ENCODE results near the gene CCL17. TPM values are rescaled to one million over a fixed set of nuclear protein-coding genes. Genes with fewer than 3 reads are reported as not detected.
"Not testable (repeated sequence)": the region's sequence is repeated elsewhere in the genome, so short reads cannot be mapped to it uniquely, and the experiment has no call there.

CCL17 gene
- total RNA-seq, 1 donor from 2014 or later, result not detected

DNA sequence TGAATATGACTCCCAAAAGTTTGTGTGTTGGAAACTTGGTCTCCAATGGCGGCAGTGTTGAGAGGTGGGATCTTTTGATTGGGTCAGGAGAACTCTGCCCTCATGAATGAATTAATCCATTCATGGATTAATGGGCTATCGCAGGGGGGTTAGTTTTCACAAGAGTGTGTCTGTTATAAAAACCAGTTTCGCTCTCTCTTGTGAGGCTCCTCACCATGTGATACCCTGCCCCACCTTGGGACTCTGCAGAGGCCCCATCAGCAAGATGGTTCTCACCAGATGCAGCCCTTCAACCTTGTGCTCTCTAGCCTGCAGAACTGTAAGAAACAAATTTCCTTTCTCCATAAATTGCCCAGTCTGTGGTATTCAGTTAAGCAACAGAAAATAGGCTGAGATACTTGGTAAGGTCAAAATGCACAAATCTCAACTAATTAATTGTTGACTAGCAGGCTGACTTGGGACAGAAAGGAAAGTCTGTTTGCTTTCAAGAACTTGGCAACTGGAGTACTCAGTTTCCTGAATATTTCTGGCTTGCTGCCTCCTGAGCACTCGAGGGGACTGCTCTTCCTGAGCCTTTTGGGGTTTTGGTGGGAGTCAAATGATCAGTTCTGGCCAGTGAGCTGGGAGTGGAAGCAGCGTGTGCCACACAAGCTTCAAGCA lies 13.8 kb upstream of the CCL17 start:
- ATAC-seq, result peak; percentile 68
- intact Hi-C loops (cut with DNase I), result no loop called here
- DNase-seq (ENCODE audit: low spot score), result no peak

DNA sequence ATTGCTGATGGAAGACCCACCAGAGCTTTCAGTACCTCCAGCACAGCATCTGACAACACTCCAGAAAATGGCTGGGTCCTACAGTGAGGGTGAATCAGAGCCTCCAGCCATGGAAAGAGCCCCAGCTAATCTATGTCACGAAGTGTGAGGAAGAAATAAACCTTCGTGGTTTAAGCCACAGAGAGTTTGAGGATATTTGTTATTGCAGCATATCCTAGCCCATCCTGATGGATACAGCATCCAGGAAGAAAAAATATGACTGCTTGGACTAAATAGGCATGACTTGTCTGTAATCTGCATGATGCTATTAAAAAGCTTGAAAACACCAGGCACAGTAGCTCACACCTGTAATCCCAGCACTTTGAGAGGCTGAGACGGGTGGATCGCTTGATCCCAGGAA lies 13.3 kb upstream of the CCL17 start:
- ATAC-seq (no peak), DNase-seq (ENCODE audit: low spot score) (no peak)
- intact Hi-C loops (cut with DNase I), result no loop called here

DNA sequence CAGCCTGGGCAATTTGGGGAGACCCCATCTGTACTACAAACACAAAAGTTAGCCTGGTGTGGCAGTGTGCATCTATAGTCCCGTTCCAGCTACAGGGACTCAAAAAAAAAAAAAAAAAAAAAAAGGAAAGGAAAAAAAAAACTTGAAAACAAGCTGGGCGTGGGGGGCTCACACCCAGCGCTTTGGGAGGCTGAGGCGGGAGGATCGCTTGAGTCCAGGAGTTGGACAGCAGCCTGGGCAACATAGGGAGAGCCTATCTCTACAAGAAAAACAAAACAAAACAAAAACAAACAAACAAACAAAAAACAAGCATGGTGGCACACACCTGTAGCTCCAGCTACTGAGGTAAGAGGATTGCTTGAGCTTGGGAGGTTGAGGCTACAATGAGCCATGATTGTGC lies 12.9 kb upstream of the CCL17 start:
- intact Hi-C loops (cut with DNase I), result no loop called here
- ATAC-seq (no peak), DNase-seq (ENCODE audit: low spot score) (no peak)

DNA sequence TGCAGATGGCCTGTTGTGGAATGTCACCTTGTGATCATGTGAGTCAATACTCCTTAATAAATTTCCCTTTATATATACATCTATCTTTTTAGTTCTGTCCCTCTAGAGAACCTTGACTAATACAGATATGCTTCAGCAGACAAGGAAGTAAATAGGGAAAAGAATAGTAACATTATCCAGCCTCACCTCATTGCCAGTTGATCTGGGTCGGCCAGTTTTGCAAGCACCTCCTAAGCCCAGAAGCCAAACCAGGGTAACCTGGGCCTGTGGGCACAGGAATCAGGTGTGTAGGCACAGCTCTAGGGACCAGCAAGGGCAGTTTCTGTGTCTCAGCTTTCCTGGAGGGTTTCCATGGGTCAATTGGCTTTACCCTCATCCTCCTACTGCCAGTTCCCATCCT lies 11.9 kb upstream of the CCL17 start:
- ATAC-seq, result no peak
- no peak for DNase-seq (ENCODE audit: low spot score)
- intact Hi-C loops (cut with DNase I), result no loop called here

GRCh38 chr16:57394444-57394843 lies 10.1 kb upstream of the CCL17 start:
- DNase-seq (ENCODE audit: low spot score) (no peak), ATAC-seq (peak; percentile 20)
- intact Hi-C loops (cut with DNase I), result no loop called here

GRCh38 chr16:57395026-57395425 lies 9.5 kb upstream of the CCL17 start:
- ATAC-seq (no peak), DNase-seq (ENCODE audit: low spot score) (no peak)
- intact Hi-C loops (cut with DNase I), result no loop called here

DNA sequence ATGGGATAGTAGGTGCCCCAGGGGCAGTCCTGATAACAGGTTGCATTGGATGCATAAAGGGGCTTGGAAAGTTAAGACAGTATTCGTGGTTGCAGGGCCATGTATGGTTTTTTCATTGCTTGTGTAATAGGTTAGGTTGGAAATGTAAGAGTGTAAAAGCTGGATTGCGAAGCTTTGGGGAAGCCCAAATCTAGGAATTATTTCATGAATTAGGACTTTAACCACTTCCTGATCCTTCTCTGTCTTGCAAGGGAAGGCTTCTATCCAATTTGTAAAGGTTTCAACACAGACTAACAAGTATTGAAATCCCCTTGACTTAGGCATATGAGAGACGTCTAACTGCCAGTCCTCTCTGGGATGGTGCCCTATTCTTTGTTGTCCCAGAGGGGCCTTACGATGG lies 7.8 kb upstream of the CCL17 start:
- ATAC-seq, result no peak
- no peak for DNase-seq (ENCODE audit: low spot score)
- intact Hi-C loops (cut with DNase I), result no loop called here

DNA sequence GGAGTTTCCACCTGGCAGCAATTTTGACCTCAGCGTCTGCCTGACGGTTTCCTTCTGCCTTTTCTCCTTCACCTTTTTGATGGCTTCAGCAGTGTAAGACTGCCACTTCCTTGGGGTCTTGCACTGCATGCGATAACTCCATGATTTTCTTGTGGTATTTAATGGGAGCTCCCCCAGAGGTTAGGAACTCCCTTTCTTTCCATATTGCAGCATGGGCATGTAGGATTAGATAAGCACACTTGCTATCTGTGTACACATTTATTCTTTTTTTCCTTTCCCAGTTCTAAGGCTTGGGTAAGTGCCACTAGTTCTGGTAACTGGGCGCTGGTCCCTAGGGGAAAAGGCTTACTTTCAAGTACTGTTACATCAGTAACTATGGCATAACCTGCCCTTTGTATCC lies 7.1 kb upstream of the CCL17 start:
- DNase-seq (ENCODE audit: low spot score); ATAC-seq; intact Hi-C loops (cut with DNase I): not testable (repeated sequence)

GRCh38 chr16:57401943-57402640 lies 2.5 kb upstream of the CCL17 start:
- intact Hi-C loops (cut with DNase I), result no loop called here
- ATAC-seq (no peak), DNase-seq (ENCODE audit: low spot score) (no peak)

- intact Hi-C loops (cut with DNase I), result no loop called here
- DNase-seq (ENCODE audit: low spot score) (no peak), ATAC-seq (no peak)
Measured at GRCh38 chr16:57405097-57405496, 530 bp downstream of the CCL17 start.

- ATAC-seq (no peak), DNase-seq (ENCODE audit: low spot score) (no peak)
- intact Hi-C loops (cut with DNase I), result no loop called here
Measured at GRCh38 chr16:57406881-57407280, 2.3 kb downstream of the CCL17 start.

DNA sequence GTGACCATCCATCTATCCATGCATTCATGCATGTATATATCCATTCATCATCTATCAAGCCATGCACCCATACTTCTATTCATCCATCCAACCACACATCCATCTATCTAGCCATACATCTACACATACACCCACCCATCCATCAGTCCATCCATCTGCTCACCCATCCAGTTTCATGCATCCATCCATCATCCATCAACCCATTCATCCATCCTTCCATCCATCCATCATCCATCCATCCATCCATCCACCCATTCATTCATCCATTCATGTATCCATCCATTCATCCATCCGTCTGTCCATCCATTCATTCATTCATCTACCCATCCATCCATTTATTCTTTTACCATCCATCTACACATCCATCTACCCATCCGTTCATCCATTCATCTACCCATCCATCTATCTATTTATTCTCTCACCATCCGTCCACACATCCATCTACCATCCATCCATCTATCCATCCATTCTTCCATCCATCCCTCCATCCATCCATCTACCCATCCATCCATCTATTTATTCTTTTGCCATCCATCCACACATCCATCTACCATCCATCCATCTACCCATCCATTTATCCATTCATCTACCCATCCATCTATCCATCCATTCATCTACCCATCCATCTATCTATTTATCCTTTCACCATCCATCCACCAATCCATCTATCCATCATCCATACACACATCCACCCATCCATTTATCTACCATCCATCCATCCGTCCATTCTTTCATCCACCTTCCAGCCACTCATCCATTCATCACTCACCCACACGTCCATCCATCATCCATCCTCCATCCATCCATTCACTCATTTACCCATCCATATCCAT lies 3.2 kb downstream of the CCL17 start:
- intact Hi-C loops (cut with DNase I), result no loop called here
- DNase-seq (ENCODE audit: low spot score) (no peak), ATAC-seq (no peak)

DNA sequence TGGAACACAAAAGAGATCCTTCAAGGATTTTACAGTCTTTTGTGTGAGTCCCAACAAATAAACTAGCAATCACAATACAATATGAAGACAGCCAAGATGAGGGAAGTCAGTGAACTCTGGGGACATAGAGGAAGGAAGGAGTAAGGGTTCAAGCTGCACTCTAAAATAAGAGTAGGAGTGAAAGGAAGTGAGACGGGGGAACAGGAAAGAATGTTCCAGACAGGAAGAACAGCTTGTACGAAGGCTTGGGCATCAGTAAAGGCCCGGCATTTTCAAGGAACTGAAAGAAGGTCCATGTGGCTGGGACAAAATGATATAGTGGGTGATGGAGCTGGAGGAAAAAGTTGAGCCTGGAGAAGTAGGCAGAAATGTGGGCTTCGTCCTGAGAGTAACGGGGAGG lies 4.5 kb downstream of the CCL17 start:
- intact Hi-C loops (cut with DNase I), result no loop called here
- DNase-seq (ENCODE audit: low spot score) (no peak), ATAC-seq (peak; percentile 34)

- no peak for ATAC-seq
- no peak for DNase-seq (ENCODE audit: low spot score)
- intact Hi-C loops (cut with DNase I), result no loop called here
Measured at GRCh38 chr16:57409870-57410587, 5.5 kb downstream of the CCL17 start.

DNA sequence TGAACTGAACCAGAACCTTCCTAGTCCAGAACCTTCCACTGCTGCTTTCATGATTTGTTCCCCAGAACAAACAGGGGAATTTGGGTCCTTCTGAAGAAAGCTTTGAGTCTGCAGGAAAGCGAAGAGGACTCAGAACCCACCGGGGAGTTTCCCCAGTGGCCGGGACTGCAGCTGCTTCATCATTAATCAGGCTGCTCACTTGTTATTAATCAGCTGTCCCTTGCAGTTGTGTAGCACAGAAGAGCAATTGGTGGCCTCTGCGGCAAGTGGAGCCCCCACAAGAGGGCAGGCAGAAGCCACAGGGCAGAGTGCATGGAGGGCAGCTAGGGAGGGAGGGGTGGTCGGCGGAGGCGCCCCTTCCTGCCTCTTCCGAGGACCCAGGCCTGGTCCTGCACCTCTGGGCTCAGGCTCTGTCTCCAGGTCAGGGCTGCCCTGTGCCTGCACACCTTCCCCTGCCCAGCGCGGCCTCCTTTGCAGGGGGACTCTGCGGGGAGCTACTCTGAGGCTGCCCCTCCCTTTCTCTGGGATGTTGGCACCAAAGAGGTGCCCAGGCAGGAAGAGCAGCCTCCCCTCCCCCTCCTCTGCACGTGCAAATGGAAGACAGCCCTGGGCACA lies 6.9 kb downstream of the CCL17 start:
- ATAC-seq (no peak), DNase-seq (ENCODE audit: low spot score) (no peak)
- intact Hi-C loops (cut with DNase I), result no loop called here

DNA sequence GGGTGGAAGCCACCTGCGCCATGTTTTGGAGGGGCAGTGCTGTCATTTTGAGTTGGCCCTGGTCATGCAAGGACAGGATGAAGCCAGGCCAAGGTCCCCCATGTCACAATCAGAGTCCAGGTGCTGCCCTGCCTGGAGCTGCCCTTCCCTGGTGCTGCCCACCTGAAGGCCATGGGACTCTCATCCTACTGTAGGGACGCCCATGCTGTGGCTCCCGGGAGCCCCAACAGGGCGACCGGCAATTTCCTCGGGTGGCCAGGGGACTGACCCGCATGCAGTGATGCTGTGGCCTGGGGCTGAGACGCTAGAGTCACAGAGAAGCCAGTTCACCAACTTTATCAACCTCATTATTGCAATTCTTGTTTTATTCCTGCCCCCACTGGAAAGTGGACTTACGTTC lies 8.0 kb downstream of the CCL17 start:
- DNase-seq (ENCODE audit: low spot score), result no peak
- no peak for ATAC-seq
- intact Hi-C loops (cut with DNase I), result no loop called here

- intact Hi-C loops (cut with DNase I), result no loop called here
- ATAC-seq (no peak), DNase-seq (ENCODE audit: low spot score) (no peak)
Measured at GRCh38 chr16:57413301-57413730, 8.7 kb downstream of the CCL17 start.

DNA sequence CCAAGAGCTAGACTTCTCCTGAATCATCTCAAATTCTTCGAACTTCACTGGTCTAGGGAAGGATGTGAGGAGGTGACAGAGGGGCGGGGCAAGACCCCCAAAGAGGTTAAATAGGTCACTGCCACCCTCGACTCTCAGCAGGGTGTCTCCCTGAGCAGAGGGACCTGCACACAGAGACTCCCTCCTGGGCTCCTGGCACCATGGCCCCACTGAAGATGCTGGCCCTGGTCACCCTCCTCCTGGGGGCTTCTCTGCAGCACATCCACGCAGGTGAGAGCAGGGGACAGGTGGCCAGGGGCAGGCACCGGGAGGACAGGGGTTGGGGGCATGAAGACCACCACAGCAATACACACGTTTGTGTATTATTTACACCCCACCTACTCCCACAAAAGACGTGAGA lies 9.2 kb downstream of the CCL17 start:
- DNase-seq (ENCODE audit: low spot score), result no peak
- intact Hi-C loops (cut with DNase I), result no loop called here
- no peak for ATAC-seq

GRCh38 chr16:57416084-57416483 lies 11.5 kb downstream of the CCL17 start:
- intact Hi-C loops (cut with DNase I), result loop anchor here (5.0 kb wide), 1 partner anchor 114 kb away; no protein-coding TSS in a partner anchor
- ATAC-seq (no peak), DNase-seq (ENCODE audit: low spot score) (peak; percentile 65)

Data from sciatic nerve (tissue), 2 donors.